OCI-LY3 (cell line): Measurements from ENCODE around the gene BHMT2.

ENCODE experiments used
- CTCF ChIP-seq: fragments of 200-600, 300-600 bp; sonication (generic); IDR thresholded peaks from 2 replicates; pipeline ENCODE4 v1.5.1; 2014; ENCODE audit warnings: antibody characterized with exemption, low read length, low read depth
- EZH2phosphoT487 ChIP-seq: fragments of 200-600 bp; shearing (Covaris generic); IDR thresholded peaks from 2 replicates; pipeline ENCODE4 v1.6.1; 2018; ENCODE audit warnings: antibody characterized with exemption, mixed run types, low read depth

GRCh38 chr5:79111960-79112702 lies 42.6 kb downstream of the BHMT2 start:
- no peak for TF ChIP-seq CTCF
- TF ChIP-seq EZH2phosphoT487 = no peak
